ENCODE measurements around the gene MLLT3. TPM values are rescaled to one million over a fixed set of nuclear protein-coding genes. Genes with fewer than 3 reads are reported as not detected.

The MLLT3 gene
- total RNA-seq, 1 donor, result 61.1 TPM

- no peak overlapping the region for H3K4me3 ChIP-seq (ENCODE audit: low read length)
- no peaks in the 10 kb centered on the region for H3K27me3 ChIP-seq (ENCODE audit: insufficient read depth, low read length)
- H3K4me1 ChIP-seq (ENCODE audit: insufficient read depth, low read length), result no peaks in the 10 kb centered on the region
- H3K9me3 ChIP-seq (ENCODE audit: low read depth, low read length), result no peaks in the 10 kb centered on the region
These were observed 318.3 kb downstream of the MLLT3 start for GRCh38 chr9:20303996-20304395.

GRCh38 chr9:20303066-20303465 lies 319.2 kb downstream of the MLLT3 start:
- no peak overlapping the region for H3K4me3 ChIP-seq (ENCODE audit: low read length)
- no peaks in the 10 kb centered on the region for H3K9me3 ChIP-seq (ENCODE audit: low read depth, low read length)
- H3K27me3 ChIP-seq (ENCODE audit: insufficient read depth, low read length), result no peaks in the 10 kb centered on the region
- no peaks in the 10 kb centered on the region for H3K4me1 ChIP-seq (ENCODE audit: insufficient read depth, low read length)

DNA sequence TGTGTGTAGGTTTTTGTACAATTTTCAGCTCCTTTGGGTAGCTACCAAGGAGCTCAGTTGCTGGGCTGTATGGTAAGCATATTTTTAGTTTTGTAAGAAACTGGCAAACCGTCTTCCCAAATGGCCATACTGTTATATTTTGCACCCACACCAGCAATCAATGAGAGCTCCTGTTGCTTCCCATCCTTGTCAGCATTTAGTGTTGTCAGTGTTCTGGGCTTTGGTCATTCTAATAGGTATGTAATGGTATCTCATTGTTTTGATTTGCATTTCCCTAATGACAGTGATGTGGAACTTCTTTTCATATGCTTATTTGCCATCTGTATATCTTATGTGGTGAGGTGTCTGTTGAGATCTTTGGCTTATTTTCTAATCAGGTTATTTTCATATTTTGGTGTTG lies 320.1 kb downstream of the MLLT3 start:
- Histone ChIP-seq H3K4me1 (ENCODE audit: insufficient read depth, low read length) (no peaks in the 10 kb centered on the region), H3K4me3 (ENCODE audit: low read length) (no peak overlapping the region), H3K9me3 (ENCODE audit: low read depth, low read length) (no peaks in the 10 kb centered on the region), H3K27me3 (ENCODE audit: insufficient read depth, low read length) (no peaks in the 10 kb centered on the region)

- H3K4me1 ChIP-seq (ENCODE audit: insufficient read depth, low read length), result no peaks in the 10 kb centered on the region
- H3K9me3 ChIP-seq (ENCODE audit: low read depth, low read length), result no peaks in the 10 kb centered on the region
- H3K27me3 ChIP-seq (ENCODE audit: insufficient read depth, low read length), result no peaks in the 10 kb centered on the region
- no peak overlapping the region for H3K4me3 ChIP-seq (ENCODE audit: low read length)
These were observed 321.7 kb downstream of the MLLT3 start for GRCh38 chr9:20300430-20301115.

DNA sequence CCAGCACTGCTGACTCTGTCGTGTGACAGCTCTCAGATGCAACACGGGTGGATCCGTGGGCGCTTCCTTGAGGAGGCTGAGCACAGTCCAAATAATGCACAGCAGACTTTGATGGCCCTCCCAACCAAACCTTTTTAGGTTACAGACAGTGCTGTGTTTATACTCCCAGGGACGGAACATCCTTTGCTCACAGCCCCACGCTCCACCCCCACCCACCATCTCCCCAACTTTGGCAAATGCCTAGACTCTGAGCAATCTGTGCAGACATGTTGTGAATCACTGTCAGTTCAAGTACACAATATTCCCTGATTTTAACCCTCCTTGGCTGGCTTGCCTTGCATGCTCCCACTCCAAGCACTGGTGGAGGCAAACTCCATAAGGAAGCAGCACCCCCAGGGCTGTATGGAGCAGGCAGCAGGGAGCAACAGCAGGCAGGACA lies 324.6 kb downstream of the MLLT3 start:
- Histone ChIP-seq H3K4me1 (ENCODE audit: insufficient read depth, low read length) (no peaks in the 10 kb centered on the region), H3K9me3 (ENCODE audit: low read depth, low read length) (no peaks in the 10 kb centered on the region), H3K4me3 (ENCODE audit: low read length) (no peak overlapping the region), H3K27me3 (ENCODE audit: insufficient read depth, low read length) (no peaks in the 10 kb centered on the region)

GRCh38 chr9:20295555-20295954 lies 326.7 kb downstream of the MLLT3 start:
- H3K4me1 ChIP-seq (ENCODE audit: insufficient read depth, low read length), result no peaks in the 10 kb centered on the region

GRCh38 chr9:20294046-20294750 lies 328.1 kb downstream of the MLLT3 start:
- Histone ChIP-seq H3K9me3 (ENCODE audit: low read depth, low read length) (no peaks in the 10 kb centered on the region), H3K27me3 (ENCODE audit: insufficient read depth, low read length) (no peaks in the 10 kb centered on the region), H3K4me3 (ENCODE audit: low read length) (no peak overlapping the region), H3K4me1 (ENCODE audit: insufficient read depth, low read length) (no peaks in the 10 kb centered on the region)

More at GRCh38 chr9:20295555-20295954, 326.7 kb downstream of the MLLT3 start:
- no peaks in the 10 kb centered on the region for H3K9me3 ChIP-seq (ENCODE audit: low read depth, low read length)
- no peaks in the 10 kb centered on the region for H3K27me3 ChIP-seq (ENCODE audit: insufficient read depth, low read length)
- H3K4me3 ChIP-seq (ENCODE audit: low read length), result no peak overlapping the region

GRCh38 chr9:20292002-20292401 lies 330.3 kb downstream of the MLLT3 start:
- Histone ChIP-seq H3K4me1 (ENCODE audit: insufficient read depth, low read length) (no peaks in the 10 kb centered on the region), H3K4me3 (ENCODE audit: low read length) (no peak overlapping the region), H3K9me3 (ENCODE audit: low read depth, low read length) (no peaks in the 10 kb centered on the region), H3K27me3 (ENCODE audit: insufficient read depth, low read length) (no peaks in the 10 kb centered on the region)

Other genes with a start within 250 kb of the MLLT3 start
- gene FOCAD, start 61.8 kb upstream of the MLLT3 start, total RNA-seq, result 19.0 TPM

All from mononuclear cell (primary cell).